Measurements from ENCODE around the gene MRGPRX2. TPM values are rescaled to one million over a fixed set of nuclear protein-coding genes. Genes with fewer than 3 reads are reported as not detected.

MRGPRX2 gene
- polyA plus RNA-seq, 1 donor from 2014 or later: not detected

DNA sequence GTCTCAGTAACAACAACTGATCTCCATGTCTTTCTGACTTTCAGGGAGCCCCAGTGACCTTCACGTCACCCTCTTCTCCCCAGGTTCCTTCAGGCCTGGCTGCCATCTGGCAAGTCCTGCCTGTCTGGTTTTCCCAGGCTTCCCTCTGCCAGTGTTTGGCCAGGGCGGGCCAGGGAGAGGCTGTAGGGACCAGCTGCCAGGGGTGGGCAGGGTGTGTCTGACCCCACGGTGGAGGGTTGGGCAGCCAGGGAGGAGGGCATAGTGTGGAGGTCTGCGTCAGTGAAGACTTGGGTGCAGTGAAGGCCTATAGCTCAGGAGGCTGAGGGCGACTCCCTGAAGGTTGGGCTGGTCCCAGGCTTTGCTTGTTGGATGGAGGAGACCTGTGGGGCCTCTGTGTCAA, 11.9 kb upstream of the MRGPRX2 start:
- Histone ChIP-seq H3K36me3 (ENCODE audit: insufficient read depth, low read length) (no peaks in the 10 kb centered on the region), H3K4me3 (ENCODE audit: low read length) (no peak overlapping the region), H3K9ac (ENCODE audit: low read length) (no peak overlapping the region), H4K20me1 (ENCODE audit: insufficient read depth) (no peaks in the 10 kb centered on the region), H3K27ac (ENCODE audit: low read length) (no peak overlapping the region), H3K27me3 (ENCODE audit: insufficient read depth, low read depth, low read length) (no peaks in the 10 kb centered on the region), H3K9me2 (ENCODE audit: insufficient read depth, low read length) (no peaks in the 10 kb centered on the region), H2AFZ (ENCODE audit: low read depth, low read length) (no peak overlapping the region), H3F3A (ENCODE audit: insufficient read depth, low read length, poor library complexity, severe bottlenecking) (no peaks in the 10 kb centered on the region), H3K79me2 (replicated peaks; ENCODE audit: insufficient read depth, low read length) (no peaks in the 10 kb centered on the region), H3K9me3 (ENCODE audit: low read length) (no peaks in the 10 kb centered on the region), H3K4me2 (ENCODE audit: low read length) (no peak overlapping the region)
- TF ChIP-seq, protein P1, sequence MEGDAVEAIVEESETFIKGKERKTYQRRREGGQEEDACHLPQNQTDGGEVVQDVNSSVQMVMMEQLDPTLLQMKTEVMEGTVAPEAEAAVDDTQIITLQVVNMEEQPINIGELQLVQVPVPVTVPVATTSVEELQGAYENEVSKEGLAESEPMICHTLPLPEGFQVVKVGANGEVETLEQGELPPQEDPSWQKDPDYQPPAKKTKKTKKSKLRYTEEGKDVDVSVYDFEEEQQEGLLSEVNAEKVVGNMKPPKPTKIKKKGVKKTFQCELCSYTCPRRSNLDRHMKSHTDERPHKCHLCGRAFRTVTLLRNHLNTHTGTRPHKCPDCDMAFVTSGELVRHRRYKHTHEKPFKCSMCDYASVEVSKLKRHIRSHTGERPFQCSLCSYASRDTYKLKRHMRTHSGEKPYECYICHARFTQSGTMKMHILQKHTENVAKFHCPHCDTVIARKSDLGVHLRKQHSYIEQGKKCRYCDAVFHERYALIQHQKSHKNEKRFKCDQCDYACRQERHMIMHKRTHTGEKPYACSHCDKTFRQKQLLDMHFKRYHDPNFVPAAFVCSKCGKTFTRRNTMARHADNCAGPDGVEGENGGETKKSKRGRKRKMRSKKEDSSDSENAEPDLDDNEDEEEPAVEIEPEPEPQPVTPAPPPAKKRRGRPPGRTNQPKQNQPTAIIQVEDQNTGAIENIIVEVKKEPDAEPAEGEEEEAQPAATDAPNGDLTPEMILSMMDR (IDR thresholded peaks at IDR 0.05; ENCODE audit: poor library complexity, severe bottlenecking): no peak
- no peak for TF ChIP-seq EP300 (conservative IDR thresholded peaks at IDR 0.05; ENCODE audit: poor library complexity, severe bottlenecking)

GRCh38 chr11:19071255-19071654, 10.7 kb upstream of the MRGPRX2 start:
- Histone ChIP-seq H2AFZ (ENCODE audit: low read depth, low read length) (no peak overlapping the region), H3K4me2 (ENCODE audit: low read length) (no peak overlapping the region), H4K20me1 (ENCODE audit: insufficient read depth) (no peaks in the 10 kb centered on the region), H3K36me3 (ENCODE audit: insufficient read depth, low read length) (no peaks in the 10 kb centered on the region), H3K9me3 (ENCODE audit: low read length) (no peaks in the 10 kb centered on the region), H3K9ac (ENCODE audit: low read length) (no peak overlapping the region), H3K9me2 (ENCODE audit: insufficient read depth, low read length) (no peaks in the 10 kb centered on the region), H3K4me3 (ENCODE audit: low read length) (no peak overlapping the region), H3F3A (ENCODE audit: insufficient read depth, low read length, poor library complexity, severe bottlenecking) (no peaks in the 10 kb centered on the region), H3K27ac (ENCODE audit: low read length) (no peak overlapping the region), H3K27me3 (ENCODE audit: insufficient read depth, low read depth, low read length) (no peaks in the 10 kb centered on the region), H3K79me2 (replicated peaks; ENCODE audit: insufficient read depth, low read length) (no peaks in the 10 kb centered on the region)
- TF ChIP-seq SMC3 (conservative IDR thresholded peaks at IDR 0.05; ENCODE audit: poor library complexity) (peak; percentile 99), REST (IDR thresholded peaks at IDR 0.05; ENCODE audit: borderline replicate concordance) (no peak), RAD21 (conservative IDR thresholded peaks at IDR 0.05) (peak; percentile 99), MXI1 (conservative IDR thresholded peaks at IDR 0.05; ENCODE audit: poor library complexity, severe bottlenecking) (peak; percentile 36), POLR2AphosphoS5 (IDR thresholded peaks at IDR 0.05) (no peak), TAF1 (IDR thresholded peaks at IDR 0.05; ENCODE audit: low read depth) (no peak), EZH2 (IDR thresholded peaks at IDR 0.05; ENCODE audit: borderline replicate concordance, insufficient read depth, low read length, poor library complexity, severe bottlenecking) (no peak)
- TF ChIP-seq, protein P1 (IDR thresholded peaks at IDR 0.05; ENCODE audit: poor library complexity, severe bottlenecking): peak; percentile 99

Data from neural cell (in vitro differentiated cells).